SIG-M5 treated with dmso at 0.1 percent for 504 hours (cell line): Measurements from ENCODE around the gene NBPF12.
"Not testable (repeated sequence)": the region's sequence is repeated elsewhere in the genome, so short reads cannot be mapped to it uniquely, and the experiment has no call there.

Source experiments
- DNase-seq: peaks from one replicate; lab custom pipeline; 2025; ENCODE audit not compliant: unreplicated experiment; lab: John Stamatoyannopoulos, UW

Gene NBPF12

GRCh38 chr1:146938242-146938902, at the start of gene NBPF12:
Gene NBPF12, plus strand, starts transcription at chr1:146938324. Its CDS starts 21,820 bp downstream, at chr1:146960144.
- DNase-seq, result peak; percentile 85

GRCh38 chr1:146891355-146891754, 46.8 kb upstream of the NBPF12 start:
- DNase-seq, result not testable (repeated sequence)

- DNase-seq, result not testable (repeated sequence)
These were observed 45.8 kb upstream of the NBPF12 start for GRCh38 chr1:146892331-146892730.

- not testable (repeated sequence) for DNase-seq
These were observed 30.4 kb upstream of the NBPF12 start for GRCh38 chr1:146907565-146908261.

GRCh38 chr1:146912975-146913374, 25.1 kb upstream of the NBPF12 start:
- peak; percentile 21 for DNase-seq

- DNase-seq, result not testable (repeated sequence)
These were observed 17.3 kb upstream of the NBPF12 start for GRCh38 chr1:146920811-146921210.

GRCh38 chr1:146922614-146923013, 15.5 kb upstream of the NBPF12 start:
- DNase-seq, result not testable (repeated sequence)

- not testable (repeated sequence) for DNase-seq
These were observed 14.0 kb upstream of the NBPF12 start for GRCh38 chr1:146924106-146924505.

- not testable (repeated sequence) for DNase-seq
These were observed 11.7 kb upstream of the NBPF12 start for GRCh38 chr1:146926413-146926812.

- not testable (repeated sequence) for DNase-seq
These were observed 7.9 kb upstream of the NBPF12 start for GRCh38 chr1:146930225-146930624.

GRCh38 chr1:146934390-146935223, 3.5 kb upstream of the NBPF12 start:
- not testable (repeated sequence) for DNase-seq

GRCh38 chr1:146937462-146937861, 662 bp upstream of the NBPF12 start:
- DNase-seq, result not testable (repeated sequence)

GRCh38 chr1:146938927-146939786, 1.0 kb downstream of the NBPF12 start:
- DNase-seq, result not testable (repeated sequence)

- DNase-seq, result not testable (repeated sequence)
These were observed 2.2 kb downstream of the NBPF12 start for GRCh38 chr1:146940293-146940692.

GRCh38 chr1:146943342-146943886, 5.3 kb downstream of the NBPF12 start:
- not testable (repeated sequence) for DNase-seq

- not testable (repeated sequence) for DNase-seq
These were observed 10.0 kb downstream of the NBPF12 start for GRCh38 chr1:146948127-146948526.

- DNase-seq, result not testable (repeated sequence)
These were observed 26.2 kb downstream of the NBPF12 start for GRCh38 chr1:146964340-146964739.

GRCh38 chr1:146966351-146966750, 28.2 kb downstream of the NBPF12 start:
- not testable (repeated sequence) for DNase-seq

GRCh38 chr1:146970656-146971055, 32.5 kb downstream of the NBPF12 start:
- not testable (repeated sequence) for DNase-seq

GRCh38 chr1:146972681-146973080, 34.6 kb downstream of the NBPF12 start:
- DNase-seq, result not testable (repeated sequence)
